HG03196 (cell line): ENCODE data around the gene TBX19.

Experiments used
- ATAC-seq: cut with Tn5 transposase; IDR thresholded peaks from one replicate; pipeline ENCODE4 v1.9.1; 2021; ENCODE audit not compliant: unreplicated experiment

TBX19 gene

GRCh38 chr1:168279253-168279652, 1.4 kb upstream of the TBX19 start:
- no peak for ATAC-seq

GRCh38 chr1:168281603-168282325, 1.1 kb downstream of the TBX19 start:
- no peak for ATAC-seq

GRCh38 chr1:168285521-168285790, 4.8 kb downstream of the TBX19 start:
- no peak for ATAC-seq

GRCh38 chr1:168285971-168286927, 5.6 kb downstream of the TBX19 start:
- no peak for ATAC-seq

- ATAC-seq, result no peak
Measured at GRCh38 chr1:168287237-168287664, 6.6 kb downstream of the TBX19 start.

- no peak for ATAC-seq
Measured at GRCh38 chr1:168288311-168289052, 7.8 kb downstream of the TBX19 start.

GRCh38 chr1:168291222-168291837, 10.7 kb downstream of the TBX19 start:
- no peak for ATAC-seq

GRCh38 chr1:168293356-168293755, 12.7 kb downstream of the TBX19 start:
- ATAC-seq, result no peak

- ATAC-seq, result no peak
Measured at GRCh38 chr1:168295411-168296114, 14.9 kb downstream of the TBX19 start.

- no peak for ATAC-seq
Measured at GRCh38 chr1:168297019-168297730, 16.5 kb downstream of the TBX19 start.

GRCh38 chr1:168298446-168298845, 17.8 kb downstream of the TBX19 start:
- ATAC-seq, result no peak

- no peak for ATAC-seq
Measured at GRCh38 chr1:168300626-168301025, 19.9 kb downstream of the TBX19 start.

GRCh38 chr1:168301664-168302320, 21.1 kb downstream of the TBX19 start:
- ATAC-seq, result no peak

- no peak for ATAC-seq
Measured at GRCh38 chr1:168303716-168304540, 23.3 kb downstream of the TBX19 start.

GRCh38 chr1:168304865-168305264, 24.2 kb downstream of the TBX19 start:
- no peak for ATAC-seq

GRCh38 chr1:168312718-168313604, 32.3 kb downstream of the TBX19 start:
- no peak for ATAC-seq

- ATAC-seq, result no peak
Measured at GRCh38 chr1:168316142-168316541, 35.5 kb downstream of the TBX19 start.

- no peak for ATAC-seq
Measured at GRCh38 chr1:168317309-168317708, 36.6 kb downstream of the TBX19 start.
